GM13976 (cell line): ENCODE data around the gene KRT6C.

Experiments
- DNase-seq: peaks from one replicate; pipeline ENCODE4 v3.0.0; 2012; ENCODE audit warnings: low spot score
- in situ Hi-C: fragments of 300-500 bp; cut with MboI; formaldehyde crosslinking; loops from one replicate; pipeline ENCODE4 v1.12.0; 2022; ENCODE audit warnings: low sequenced_read_pairs, mixed read lengths, inconsistent platforms; ENCODE audit not compliant: unreplicated experiment
- TF ChIP-seq, protein P1 (sequence below): IDR thresholded peaks from 2 replicates; pipeline ENCODE4 v1.5.1; 2012; ENCODE audit warnings: borderline replicate concordance, mild to moderate bottlenecking; ENCODE audit not compliant: insufficient read depth; ENCODE audit errors: extremely low read depth, missing control alignments, control extremely low read depth

The KRT6C gene

DNA sequence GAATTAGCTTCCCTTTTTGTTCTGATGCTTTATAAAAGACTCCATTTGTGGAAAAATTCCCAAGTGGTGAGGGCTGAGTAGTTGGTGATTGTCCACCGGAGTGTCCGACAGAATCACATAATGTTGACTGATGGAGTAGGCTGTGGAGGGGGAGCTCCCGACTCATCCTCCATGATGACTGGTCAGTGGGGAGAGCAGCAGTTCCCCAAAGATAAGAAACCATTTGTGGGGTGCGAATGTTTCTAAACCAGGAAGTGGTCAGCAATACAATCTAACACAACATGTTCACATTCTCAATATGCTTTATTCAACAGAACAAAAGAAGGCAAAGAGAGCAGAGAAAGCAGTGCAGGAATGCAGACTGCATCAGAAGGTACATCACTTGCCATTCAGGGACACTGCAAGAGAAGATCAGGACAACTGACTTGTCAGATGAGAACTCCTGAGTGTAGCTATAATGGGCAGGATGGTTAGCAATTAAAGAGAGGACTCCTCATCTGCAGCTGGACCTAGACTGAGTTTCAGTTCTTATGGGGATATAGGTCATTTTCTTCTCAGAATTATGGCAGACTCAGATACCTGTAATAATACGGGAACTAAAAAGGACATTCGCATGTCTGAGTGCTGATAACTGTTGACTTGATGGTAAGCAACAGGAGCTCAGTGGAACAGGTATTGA is 27.1 kb downstream of the KRT6C start:
- DNase-seq = no peak
- TF ChIP-seq, protein P1, sequence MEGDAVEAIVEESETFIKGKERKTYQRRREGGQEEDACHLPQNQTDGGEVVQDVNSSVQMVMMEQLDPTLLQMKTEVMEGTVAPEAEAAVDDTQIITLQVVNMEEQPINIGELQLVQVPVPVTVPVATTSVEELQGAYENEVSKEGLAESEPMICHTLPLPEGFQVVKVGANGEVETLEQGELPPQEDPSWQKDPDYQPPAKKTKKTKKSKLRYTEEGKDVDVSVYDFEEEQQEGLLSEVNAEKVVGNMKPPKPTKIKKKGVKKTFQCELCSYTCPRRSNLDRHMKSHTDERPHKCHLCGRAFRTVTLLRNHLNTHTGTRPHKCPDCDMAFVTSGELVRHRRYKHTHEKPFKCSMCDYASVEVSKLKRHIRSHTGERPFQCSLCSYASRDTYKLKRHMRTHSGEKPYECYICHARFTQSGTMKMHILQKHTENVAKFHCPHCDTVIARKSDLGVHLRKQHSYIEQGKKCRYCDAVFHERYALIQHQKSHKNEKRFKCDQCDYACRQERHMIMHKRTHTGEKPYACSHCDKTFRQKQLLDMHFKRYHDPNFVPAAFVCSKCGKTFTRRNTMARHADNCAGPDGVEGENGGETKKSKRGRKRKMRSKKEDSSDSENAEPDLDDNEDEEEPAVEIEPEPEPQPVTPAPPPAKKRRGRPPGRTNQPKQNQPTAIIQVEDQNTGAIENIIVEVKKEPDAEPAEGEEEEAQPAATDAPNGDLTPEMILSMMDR = no peak
- in situ Hi-C loops = no loop called here

DNA sequence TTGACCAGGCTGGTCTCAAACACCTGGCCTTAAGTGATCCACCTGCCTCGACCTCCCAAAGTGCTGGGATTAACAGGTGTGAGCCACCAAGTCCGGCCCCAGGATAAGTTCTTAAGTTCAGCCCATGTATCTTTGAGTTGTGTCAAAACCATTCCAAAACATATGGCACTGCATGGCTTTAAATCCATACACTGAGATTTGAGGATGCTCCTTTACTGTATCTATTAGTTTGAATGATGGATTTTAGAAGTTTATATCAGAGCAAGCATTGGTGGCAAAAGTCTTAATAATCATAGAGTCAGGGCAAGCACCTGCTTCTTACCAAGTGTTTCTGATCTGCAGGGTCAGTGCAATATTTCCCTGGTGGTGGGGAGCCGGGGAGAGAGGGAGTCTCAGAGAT is 27.7 kb downstream of the KRT6C start:
- no peak for DNase-seq
- in situ Hi-C loops = no loop called here
- TF ChIP-seq, protein P1 = no peak

DNA sequence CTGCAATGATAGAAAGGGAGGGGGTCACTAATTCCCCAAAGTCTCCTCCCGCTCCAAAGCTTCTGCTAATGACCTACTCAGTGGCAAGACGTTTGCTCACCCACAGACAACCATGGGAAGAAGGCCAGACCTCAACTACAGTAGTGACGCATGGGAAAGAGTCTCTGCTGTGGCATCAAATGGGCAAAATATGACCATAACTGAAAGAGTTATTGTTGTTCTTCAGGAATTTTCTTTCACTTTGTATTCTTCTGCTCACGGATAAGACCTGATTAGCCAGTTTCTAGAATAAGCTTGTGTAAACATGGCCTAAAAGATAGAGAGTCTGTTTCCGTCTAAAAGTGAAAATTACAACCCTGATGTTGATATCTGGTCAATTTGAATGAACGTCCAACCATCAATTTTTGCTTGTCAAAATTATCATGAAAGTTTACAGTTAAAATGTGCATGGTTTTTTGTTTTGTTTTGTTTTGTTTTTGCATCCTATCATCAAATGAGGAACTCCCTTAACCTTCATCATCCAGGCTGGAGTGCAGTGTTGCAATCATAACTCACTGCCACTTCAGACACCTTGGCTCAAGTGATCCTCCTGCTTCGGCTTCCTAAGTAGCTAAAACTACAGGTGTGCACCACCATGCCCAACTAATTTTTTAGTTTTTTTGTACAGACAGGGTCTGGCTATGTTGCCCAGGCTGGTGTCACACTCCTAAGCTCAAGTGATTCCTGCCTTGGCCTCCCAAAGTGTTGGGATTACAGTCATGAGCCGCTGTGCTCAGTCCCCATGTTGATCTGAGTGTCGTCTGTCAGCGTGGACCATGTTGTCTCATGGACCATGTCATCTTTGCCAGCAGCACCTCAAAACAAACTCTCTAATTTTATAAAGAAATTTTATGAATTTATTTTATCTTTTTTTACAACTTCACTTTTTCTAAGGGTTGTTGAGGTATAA is 28.7 kb downstream of the KRT6C start:
- in situ Hi-C loops = no loop called here

DNA sequence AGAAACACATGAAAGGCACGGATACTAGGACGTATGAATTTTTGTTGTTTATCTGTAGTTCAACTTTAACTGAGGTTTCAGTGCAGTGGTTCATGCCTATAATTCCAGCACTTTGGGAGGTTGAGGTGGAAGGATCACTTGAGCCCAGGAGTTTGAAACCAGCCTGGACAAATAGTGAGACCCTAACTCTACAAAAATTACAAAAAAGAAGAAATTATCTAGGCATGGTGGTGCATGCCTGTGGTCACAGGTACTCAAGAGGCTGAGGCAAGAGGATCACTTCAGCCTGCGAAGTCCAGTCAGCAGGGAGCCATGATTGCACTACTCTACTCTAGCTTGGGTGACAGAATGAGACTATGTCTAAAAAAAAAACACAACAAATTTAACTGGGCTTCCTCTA is 29.6 kb downstream of the KRT6C start:
- TF ChIP-seq, protein P1 = no peak
- in situ Hi-C loops = no loop called here
- no peak for DNase-seq

More for the DNA sequence above, 28.7 kb downstream of the KRT6C start:
- TF ChIP-seq, protein P1 = no peak
- DNase-seq = no peak

DNA sequence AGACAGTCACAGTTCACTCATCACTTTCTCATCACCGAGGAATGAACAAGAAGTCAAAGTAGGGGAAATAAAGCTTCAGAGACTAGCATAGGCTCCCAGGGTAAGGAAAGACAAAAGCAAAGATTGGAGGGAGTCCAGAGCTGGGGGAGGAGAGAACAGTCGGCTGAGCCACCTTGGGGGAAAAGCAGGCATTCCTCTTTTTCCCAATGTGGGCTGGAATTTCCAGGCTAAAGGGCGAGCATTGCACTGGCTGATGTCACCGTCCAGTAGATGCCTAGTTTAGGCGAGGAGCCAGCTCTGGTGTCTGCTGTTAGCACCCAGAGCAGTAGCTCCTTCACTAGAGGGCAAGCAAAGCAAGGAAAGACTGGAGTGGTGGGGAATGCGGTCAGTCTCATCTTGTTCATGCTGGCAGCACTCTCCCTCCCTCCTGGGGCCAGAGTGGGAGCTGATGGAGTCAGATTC is 31.0 kb downstream of the KRT6C start:
- peak; percentile 3 for DNase-seq
- TF ChIP-seq, protein P1 = no peak
- in situ Hi-C loops = no loop called here

DNA sequence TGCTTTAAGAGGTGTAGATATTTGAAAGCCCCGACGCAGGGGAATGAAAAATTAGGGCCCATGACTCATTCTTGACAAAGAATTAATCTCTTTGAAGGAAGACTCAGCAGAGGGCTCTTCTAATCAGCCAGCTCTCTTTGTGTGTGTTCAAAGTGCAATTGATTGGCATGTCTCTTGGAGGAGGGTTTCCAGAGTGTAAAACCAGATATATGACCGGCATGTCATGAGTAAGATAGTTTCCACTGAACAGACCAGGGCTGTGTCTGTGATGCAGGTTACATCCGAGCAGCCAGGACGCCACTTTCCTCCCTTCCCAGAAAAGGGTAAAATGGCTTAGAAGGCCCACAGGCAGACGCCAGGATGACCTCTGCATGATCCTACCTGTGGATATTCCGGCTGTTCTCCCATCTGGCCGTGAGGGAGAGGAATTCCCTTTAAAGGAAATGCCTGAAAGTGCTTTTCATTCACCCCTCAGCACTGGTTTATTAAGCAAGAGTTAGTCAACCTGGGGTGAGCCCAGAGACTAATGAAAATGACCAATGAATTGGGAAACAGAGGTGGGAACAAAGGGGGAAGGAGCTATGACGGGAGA is 32.2 kb downstream of the KRT6C start:
- TF ChIP-seq, protein P1 = no peak
- DNase-seq = no peak
- in situ Hi-C loops = no loop called here
